Measurements from ENCODE around the gene LONP2. TPM values are rescaled to one million over a fixed set of nuclear protein-coding genes. Genes with fewer than 3 reads are reported as not detected.

The LONP2 gene
- total and polyA plus RNA-seq, 10 of the 15 experiments (the other 5 are each of a cell fraction or from before 2014, with no cell fraction given): 8.3 to 48.0 (median 34.8) TPM

- TF ChIP-seq NKRF (conservative IDR thresholded peaks at IDR 0.05): no peak
Measured at GRCh38 chr16:48295488-48296281, 51.6 kb downstream of the LONP2 start (continued).

- in situ Hi-C loops (cut with MboI) (no loop called here), intact Hi-C loops (cut with micrococcal nuclease; ENCODE audit: unreplicated experiment) (loop anchor here (5.0 kb wide), 1 partner anchor 333 kb away; no protein-coding TSS in a partner anchor)
- 98% methylated on average over 4 of the region's 4 CpGs for WGBS (ENCODE audit: insufficient coverage, insufficient replicate concordance, low lambda C conversion rate, missing lambda C conversion rate)
- Histone ChIP-seq H4K20me1 (ENCODE audit: control insufficient read depth, insufficient read depth) (no peaks in the 10 kb centered on the region), H3K27ac (ENCODE audit: control insufficient read depth, insufficient read depth) (no peak overlapping the region), H3K9me3 (replicated peaks; ENCODE audit: control insufficient read depth, insufficient read depth, low read length) (no peaks in the 10 kb centered on the region), H3K9ac (ENCODE audit: control insufficient read depth, insufficient read depth, low read length) (no peak overlapping the region), H2AFZ (ENCODE audit: control insufficient read depth, low read depth, low read length) (no peak overlapping the region), H3K27me3 (replicated peaks in 1 of 2; ENCODE audit: control insufficient read depth in 2 of 2, insufficient read depth in 2 of 2, low read length in 1 of 2) (no peaks in the 10 kb centered on the region), H3K79me2 (ENCODE audit: control insufficient read depth, insufficient read depth, low read length) (no peaks in the 10 kb centered on the region), H3K4me1 (ENCODE audit: control insufficient read depth, insufficient read depth, low read length) (no peaks in the 10 kb centered on the region), H3K36me3 (ENCODE audit: control insufficient read depth in 2 of 2, insufficient read depth in 2 of 2, low read length in 1 of 2) (peaks cover 5 to 17% of the 10 kb centered on the region in 2 experiments), H3K4me3 (no peak overlapping the region), H3K4me2 (ENCODE audit: control insufficient read depth, insufficient read depth) (no peak overlapping the region)
- DNase-seq (ENCODE audit: low read depth, low spot score): no peak
- no peak for FAIRE-seq
- ChIA-PET SMC1A (ENCODE audit: uncharacterized antibody, unreplicated experiment) (no interaction called here), POLR2A (no interaction called here), RAD21 (ENCODE audit: unreplicated experiment) (no interaction called here), CTCF (no interaction called here)
- BruUV-seq (replicated peaks): no TSS peak
- ATAC-seq: no peak
- TF ChIP-seq NFIC (IDR thresholded peaks at IDR 0.05; ENCODE audit: low read depth, low read length) (no peak), SPI1 (IDR thresholded peaks at IDR 0.05; ENCODE audit: borderline replicate concordance, insufficient read depth, low read depth, low read length) (no peak), NR2F1 (conservative IDR thresholded peaks at IDR 0.05) (no peak)
Measured at GRCh38 chr16:48299471-48299870, 55.4 kb downstream of the LONP2 start.
